NCI-H1436 (cell line): ENCODE results near the gene PNPLA3.

Experiments used
- DNase-seq: peaks from one replicate; lab custom pipeline; 2025; lab: John Stamatoyannopoulos, UW

Gene PNPLA3

GRCh38 chr22:43923631-43924464 is at the start of gene PNPLA3:
TSS of gene PNPLA3 (plus strand) at chr22:43923805. CDS start at chr22:43923912, 107 bp downstream.
- DNase-seq: peak; percentile 87

- no peak for DNase-seq
Observed at GRCh38 chr22:43876866-43877509, 46.6 kb upstream of the PNPLA3 start.

- DNase-seq: no peak
Observed at GRCh38 chr22:43878079-43878795, 45.4 kb upstream of the PNPLA3 start.

- no peak for DNase-seq
Observed at GRCh38 chr22:43878831-43879550, 44.6 kb upstream of the PNPLA3 start.

GRCh38 chr22:43879901-43880540 is 43.6 kb upstream of the PNPLA3 start:
- no peak for DNase-seq

- no peak for DNase-seq
Observed at GRCh38 chr22:43880541-43880991, 43.0 kb upstream of the PNPLA3 start.

GRCh38 chr22:43881091-43882061 is 42.2 kb upstream of the PNPLA3 start:
- no peak for DNase-seq

GRCh38 chr22:43882122-43882767 is 41.4 kb upstream of the PNPLA3 start:
- DNase-seq: no peak

GRCh38 chr22:43883012-43883661 is 40.5 kb upstream of the PNPLA3 start:
- peak; percentile 63 for DNase-seq

- DNase-seq: no peak
Observed at GRCh38 chr22:43883719-43884415, 39.7 kb upstream of the PNPLA3 start.

GRCh38 chr22:43884600-43885318 is 38.8 kb upstream of the PNPLA3 start:
- DNase-seq: peak; percentile 48

- DNase-seq: no peak
Observed at GRCh38 chr22:43885319-43885671, 38.3 kb upstream of the PNPLA3 start.

GRCh38 chr22:43885786-43886185 is 37.8 kb upstream of the PNPLA3 start:
- no peak for DNase-seq

GRCh38 chr22:43886231-43886630 is 37.4 kb upstream of the PNPLA3 start:
- no peak for DNase-seq

GRCh38 chr22:43887391-43887790 is 36.2 kb upstream of the PNPLA3 start:
- DNase-seq: no peak

GRCh38 chr22:43888740-43889139 is 34.9 kb upstream of the PNPLA3 start:
- DNase-seq: no peak

- no peak for DNase-seq
Observed at GRCh38 chr22:43889201-43889859, 34.3 kb upstream of the PNPLA3 start.
